GM18867 (cell line): Measurements from ENCODE around the gene TNFSF10.
"Not testable (repeated sequence)": the region's sequence is repeated elsewhere in the genome, so short reads cannot be mapped to it uniquely, and the experiment has no call there.

ENCODE experiments used
- ATAC-seq: cut with Tn5 transposase; IDR thresholded peaks from one replicate; pipeline ENCODE4 v1.9.1; 2021; ENCODE audit warnings: mild to moderate bottlenecking, moderate library complexity; ENCODE audit not compliant: unreplicated experiment

TNFSF10 gene

DNA sequence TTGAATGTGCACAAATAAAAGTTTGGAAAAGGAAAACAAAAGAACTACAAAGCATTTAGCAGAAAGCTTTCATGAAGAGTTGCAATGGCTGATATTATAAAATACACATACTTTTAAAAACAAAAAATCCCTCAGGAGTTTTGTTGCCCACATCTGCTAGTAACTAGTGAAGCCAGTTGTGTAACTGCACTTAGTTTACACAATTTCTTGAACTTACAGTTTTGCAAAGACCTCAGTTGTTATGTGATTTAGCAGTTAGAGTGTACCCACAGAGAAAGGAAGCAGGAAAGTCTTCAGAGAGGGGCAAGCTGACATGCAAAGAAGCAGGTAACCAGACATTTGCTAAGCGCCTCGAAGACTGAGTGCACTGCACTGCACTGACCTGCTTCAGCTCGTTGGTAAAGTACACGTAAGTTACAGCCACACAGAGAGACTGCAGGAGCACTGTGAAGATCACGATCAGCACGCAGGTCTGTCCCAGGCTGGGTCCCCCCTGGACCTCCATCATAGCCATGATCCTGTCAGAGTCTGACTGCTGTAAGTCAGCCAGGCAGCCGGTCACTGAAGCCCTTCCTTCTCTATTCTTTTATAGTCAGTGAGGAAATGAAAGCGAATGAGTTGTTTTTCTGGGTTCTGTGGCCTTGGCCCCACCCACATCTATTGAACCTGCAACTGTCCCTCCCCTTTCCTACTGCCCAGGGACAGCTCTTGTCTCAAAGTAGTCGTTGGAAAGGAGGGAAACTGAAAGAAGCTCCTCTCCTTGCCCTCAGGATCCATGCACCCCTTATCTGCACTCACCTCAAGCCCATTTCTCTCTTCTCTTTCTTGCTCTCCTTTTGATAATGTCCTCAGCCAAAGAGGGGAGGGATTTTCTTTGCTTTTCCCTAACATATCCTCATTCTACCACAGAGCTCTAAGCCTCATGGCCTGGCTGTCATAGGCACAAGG is at the start of gene TNFSF10:
Gene TNFSF10 (minus strand): TSS at position 560 of the 948 bp plus-strand sequence. CDS start 46 bp downstream, at position 514.
- ATAC-seq, result peak; percentile 92

DNA sequence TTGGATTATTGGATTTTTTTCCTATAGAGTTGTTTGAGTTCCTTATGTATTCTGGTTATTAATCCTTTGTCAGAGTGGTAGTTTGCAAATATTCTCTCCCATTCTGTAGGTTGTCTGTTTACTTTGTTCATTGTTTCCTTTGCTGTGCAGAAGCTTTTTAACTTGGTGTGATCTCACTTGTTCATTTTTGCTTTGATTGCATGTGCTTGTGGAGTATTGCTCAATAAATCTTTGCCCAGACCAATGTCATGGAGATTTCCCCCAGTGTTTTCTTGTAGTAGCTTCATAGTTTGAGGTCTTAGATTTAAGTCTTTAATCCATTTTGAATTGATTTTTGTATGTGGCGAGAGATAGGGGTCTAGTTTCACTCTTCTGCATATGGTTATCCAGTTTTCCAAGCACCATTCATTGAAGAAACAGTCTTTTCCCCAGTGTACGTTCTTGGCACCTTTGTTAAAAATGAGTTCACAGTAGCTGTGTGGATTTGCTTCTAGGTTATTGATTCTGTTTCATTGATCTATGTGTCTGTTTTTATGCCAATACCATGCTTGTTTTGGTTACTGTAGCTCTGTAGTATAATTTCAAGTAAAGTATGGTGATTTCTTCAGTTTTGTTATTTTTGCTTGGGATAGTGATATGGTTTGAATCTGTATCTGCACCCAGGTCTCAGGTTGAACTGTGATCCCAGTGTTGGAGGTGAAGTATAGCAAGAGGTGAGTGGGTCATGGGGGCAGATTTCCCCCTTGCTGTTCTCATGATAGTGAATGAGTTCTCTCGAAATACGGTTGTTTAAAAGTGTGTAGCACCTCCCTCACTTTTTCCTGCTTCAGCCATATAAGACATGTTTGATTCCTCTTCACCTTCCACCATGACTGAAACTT is 46.1 kb upstream of the TNFSF10 start:
- no peak for ATAC-seq

DNA sequence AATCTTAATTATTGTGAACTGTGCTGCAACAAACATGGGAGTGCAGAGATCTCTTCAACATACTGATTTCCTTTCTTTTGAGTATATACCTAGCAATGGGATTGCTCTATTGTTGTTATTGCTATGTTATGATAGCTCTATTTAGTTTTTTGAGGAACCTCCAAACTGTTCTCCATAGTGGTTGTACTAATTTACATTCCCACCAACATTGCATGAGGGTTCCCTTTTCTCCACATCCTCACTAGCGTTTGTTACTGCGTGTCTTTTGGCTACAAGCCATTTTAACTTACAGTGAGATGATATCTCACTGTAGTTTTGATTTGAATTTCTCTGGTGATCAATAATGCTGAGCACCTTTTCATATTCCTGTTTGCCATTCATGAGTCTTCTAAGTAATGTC is 45.5 kb upstream of the TNFSF10 start:
- ATAC-seq, result no peak

DNA sequence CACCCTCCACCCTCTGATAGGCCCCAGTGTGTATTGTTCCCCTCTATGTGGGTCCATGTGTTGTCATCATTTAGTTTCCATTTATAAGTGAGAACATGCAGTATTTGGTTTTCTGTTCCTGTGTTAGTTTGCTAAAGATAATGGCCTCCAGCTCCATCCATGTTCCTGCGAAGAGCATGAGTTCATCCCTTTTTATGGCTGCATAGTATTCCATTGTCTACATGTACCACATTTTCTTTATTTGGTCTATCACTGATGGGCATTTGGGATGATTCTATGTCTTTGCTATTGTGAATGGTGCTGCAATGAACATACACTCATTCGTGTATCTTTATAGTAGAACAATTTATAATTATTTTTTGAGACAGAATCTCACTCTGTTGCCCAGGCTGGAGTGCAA is 43.6 kb upstream of the TNFSF10 start:
- not testable (repeated sequence) for ATAC-seq

DNA sequence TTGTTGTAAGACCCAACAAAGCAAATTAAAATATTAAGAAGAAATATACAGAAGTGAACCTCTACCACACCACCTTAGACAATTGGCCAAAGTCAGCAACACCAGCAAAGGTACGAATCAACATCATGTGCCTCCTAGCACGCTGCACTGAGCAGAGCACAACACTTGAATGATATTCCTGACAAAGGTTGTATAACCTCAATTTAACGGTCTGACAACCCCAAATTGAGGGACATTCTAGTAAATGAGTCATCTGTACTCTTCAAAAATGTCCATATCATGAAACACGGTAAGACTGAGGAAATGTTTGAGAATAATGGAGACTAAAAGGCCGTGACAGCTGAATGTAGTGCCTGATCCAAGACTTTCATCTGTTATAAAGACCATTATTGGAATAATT is 41.3 kb upstream of the TNFSF10 start:
- ATAC-seq, result no peak

DNA sequence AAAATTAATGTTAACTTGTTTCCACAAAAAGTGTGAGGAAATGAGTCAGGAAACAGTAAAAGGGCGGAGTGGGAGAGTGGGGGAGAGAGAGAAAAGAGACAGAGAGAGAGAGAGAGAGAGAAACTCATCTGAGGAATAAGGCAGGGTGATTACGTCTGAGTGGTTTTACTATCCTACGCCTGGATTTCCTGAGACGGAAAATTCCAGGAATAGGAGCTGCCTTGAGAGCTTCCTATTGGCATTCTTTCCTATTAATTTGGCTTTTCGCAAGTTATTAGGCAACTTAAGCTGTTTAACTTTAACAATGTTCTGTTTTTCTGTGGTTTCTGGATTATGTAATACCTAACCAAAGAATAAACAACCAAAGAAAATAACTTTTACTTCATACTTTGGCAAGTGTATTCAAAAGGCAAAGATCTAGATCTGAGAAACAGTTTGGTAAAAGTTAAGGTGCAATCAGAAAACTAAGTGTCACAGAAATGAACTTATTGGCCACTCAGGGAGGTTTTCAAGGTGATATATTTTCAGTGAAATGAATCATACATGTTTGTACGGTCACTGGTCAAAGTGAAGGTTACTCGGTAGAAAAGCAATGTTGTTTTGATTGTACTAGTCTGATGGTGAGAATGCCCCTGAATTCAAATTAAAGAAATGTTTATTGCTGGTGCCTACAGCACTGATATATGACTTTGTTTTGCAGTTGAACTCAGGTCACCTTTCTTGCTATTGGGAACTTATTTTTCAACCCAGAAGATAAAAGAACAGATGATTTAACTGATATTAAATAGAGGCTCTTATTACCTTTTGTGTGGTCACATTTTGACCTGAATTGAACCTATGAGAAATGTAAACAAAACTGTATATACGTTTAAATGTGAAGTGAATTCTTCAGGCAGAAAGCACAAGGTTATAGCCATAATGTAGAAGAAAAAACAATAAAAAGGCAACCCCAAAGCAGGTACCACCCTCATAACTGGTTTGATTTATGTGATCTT is 39.9 kb upstream of the TNFSF10 start:
- peak; percentile 68 for ATAC-seq

DNA sequence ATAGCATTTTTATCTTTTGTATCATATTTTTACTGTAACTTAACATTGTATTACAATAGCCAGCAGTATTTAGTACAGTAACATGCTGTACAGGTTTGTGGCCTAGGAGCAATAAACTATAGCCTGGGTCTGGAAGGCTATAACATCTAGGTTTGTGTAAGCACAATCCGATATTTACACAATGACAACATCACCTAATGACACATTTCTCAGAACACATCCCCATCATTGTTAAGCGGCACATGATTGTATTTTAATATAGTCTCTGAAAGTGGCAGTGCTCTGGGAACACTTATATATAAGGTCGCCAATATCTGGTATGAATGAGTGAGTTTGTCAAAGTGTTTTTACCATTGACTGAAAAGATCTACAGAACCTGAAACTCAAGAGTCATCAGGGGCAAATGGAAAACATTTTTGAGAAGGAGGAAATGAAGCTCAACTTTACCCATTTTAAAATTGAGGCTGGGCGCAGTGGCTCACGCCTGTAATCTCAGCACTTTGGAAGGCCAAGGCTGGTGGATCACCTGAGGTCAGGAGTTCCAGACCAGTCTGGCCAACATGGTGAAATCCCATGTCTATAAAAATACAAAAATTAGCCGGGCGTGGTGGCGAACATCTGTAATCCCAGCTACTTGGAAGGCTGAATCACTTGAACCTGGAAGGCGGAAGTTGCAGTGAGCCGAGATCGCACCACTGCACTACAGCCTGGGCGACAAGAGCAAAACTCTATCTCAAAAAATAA is 38.8 kb upstream of the TNFSF10 start:
- peak; percentile 31 for ATAC-seq

DNA sequence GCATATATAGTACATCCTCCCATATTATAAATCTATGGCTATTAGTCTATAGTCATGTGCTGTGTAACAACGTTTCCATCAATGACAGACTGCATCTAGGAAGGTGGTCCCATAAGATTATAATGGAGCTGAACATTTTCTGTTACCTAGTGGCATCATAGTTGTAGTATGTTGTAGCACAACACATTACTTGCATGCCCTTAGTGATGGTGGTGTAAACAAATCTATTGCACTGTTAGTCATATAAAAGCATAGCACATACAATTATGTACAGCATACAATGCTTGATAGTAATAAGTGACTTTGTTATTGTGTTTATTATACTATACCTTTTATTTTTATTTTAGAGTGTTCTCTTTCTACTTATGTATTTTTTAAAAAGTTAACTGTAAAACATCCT is 37.4 kb upstream of the TNFSF10 start:
- ATAC-seq, result no peak

DNA sequence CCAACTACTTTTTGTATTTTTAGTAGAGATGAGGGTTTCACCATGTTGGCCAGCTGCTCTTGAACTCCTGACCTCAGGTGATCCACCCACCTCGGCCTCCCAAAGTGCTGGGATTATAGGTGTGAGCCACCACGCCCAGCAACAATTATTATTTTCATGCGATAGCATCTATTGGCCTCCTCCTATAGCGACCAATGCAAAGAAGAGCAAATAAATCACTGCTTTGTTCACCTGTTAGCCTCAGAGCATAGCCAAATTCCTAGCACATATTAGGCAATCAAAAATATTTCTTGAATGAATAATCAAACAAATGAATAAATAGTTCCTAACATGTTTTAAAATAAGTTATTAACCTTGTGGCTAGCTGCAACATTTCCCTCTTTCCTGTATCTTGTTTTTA is 36.8 kb upstream of the TNFSF10 start:
- no peak for ATAC-seq

DNA sequence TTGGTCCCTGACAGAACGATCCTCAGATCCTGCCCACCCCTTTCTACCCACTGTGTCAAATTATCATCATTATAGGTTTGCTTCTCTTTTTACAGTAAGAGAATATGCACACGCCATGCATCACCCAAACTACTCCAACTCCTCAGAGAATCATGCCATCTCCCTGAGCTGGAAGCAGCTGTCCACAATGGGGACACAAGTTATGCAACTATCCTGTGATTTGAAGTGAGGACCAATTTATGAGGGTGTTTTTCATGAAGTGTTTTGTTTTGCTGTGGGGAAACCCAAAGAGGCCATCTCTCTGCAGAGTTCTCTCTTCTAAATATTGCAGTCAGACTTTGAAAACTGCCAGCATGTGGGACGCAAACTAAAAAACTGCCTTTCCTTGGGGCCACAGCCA is 35.8 kb upstream of the TNFSF10 start:
- no peak for ATAC-seq

DNA sequence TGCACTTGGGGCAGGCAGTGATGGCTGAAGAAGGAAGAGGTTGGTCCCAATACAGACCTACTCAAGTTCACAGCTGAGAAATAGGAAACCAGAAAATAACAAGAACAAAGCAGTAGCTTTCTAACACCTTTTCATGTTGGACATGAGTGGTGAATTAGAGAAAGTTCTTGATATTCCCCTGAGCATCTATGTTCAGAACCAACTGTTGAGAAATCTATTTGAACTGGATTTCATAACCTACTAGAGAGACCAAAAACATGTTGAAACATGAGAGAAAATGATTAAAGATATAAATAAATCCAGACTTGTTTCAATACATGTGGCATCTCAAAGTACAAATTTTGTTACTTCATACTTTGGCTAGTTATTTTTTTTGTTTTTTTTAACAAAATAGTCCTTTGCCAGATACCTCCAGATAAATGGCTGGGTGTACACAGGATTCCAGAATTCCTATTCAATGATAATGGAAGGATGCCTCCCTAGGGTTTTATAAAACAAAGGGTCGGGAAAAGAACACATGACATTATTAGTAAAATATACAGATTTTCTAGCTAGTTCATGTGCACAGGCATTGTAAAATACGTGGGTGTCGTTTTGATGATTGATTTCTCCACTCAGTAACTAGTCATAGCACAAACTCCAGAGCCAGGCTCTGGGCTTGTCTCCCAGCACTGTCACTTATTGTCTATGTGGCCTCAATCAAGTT is 34.4 kb upstream of the TNFSF10 start:
- ATAC-seq, result no peak

DNA sequence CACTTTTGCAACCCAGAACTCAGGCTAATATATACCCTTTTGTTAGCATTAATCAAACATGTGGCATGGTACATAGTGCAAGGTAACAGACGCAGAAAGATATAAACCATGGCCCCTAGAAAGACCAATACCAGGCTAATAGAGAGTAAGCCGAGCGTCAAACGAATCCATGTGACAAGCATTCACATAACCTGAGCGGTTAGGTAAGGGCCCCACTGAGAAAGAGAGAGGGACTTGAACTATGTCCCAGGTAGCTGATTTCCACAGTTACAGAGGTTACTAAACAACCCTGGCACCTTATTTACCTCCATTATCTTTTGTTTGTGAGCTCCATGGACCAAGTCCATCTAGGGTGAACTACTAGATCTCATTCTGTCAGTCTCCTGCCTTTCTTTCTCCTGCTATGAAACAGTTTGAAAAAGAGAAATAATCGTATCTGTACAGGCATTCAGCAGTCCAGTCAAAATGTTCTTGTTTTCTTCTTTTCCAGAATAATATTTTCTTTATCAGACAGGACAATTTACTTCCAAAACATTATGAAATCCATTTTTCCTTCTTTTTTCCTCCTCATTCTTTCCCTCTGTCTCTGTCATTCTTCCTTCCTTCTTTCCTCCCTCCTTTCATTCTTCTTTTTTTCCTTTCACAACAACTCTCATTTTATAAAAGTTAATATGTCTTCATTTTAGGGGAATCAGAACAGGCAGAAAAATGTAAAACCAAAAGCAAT is 30.5 kb upstream of the TNFSF10 start:
- ATAC-seq, result no peak

DNA sequence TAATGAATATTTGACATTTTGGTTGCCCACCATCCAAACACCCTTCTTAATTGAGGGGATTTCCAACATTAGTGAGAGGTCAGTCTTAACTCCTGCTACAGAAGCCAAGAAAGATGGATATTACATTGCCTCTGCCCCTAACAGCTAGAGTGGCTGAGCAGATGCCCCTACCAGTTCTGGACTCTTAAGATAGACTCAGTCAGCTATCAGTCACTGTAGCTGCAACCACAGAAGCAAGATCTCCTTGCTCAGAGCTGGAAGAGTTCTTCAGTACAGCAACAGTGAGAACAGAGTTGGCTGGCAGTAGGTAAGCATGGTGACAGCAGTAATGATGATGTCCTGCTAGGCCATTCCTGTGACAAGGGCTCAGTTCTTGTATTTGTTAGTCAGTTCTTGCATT is 29.4 kb upstream of the TNFSF10 start:
- ATAC-seq, result no peak

DNA sequence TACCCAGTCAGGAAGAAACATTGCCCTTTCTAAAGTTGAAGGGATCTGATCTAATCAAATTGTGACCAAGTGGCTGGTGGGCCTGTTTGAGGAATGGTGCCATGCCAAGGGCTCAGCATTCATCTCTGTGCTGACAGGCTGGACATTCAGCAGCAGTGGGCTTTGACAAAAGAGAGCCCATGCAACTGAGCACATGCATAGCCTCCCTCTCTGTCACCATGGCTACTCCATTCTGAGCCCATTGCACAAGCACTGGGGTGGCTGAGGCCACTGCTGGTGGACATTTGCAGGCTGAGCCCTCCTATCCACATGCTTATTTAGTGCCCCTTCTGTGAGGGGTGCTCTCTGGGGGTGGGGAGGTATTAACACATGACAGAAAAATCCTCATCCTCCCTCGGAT is 28.6 kb upstream of the TNFSF10 start:
- ATAC-seq, result no peak

DNA sequence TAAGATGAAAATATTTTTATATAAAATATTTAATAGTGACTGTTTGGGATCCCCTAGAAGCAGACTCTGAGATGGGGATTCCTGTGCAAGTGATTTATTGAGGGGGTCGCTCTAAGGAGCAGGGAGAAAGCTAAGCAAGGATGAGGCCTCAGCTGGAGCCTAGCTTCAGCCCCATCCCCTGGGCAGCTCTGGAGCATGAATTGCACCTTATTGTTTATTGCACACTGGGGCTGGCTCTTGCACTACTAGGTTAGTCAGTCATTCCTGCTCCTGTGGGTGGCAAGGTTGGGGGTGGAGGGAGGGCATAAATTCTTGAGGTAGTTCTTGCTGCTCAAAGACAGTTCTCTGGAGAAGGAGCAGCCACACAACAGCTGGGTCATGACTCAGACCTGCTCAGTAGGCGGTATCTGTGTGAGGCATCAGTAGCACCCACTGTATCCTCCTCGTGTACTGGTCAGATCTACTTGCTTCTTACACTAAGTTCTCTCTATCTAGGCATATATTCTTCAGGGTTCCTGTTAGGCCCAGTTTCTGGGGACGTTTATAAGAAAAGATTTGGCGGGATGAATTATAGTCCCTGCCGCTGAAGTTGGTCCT is 27.2 kb upstream of the TNFSF10 start:
- ATAC-seq, result peak; percentile 52

DNA sequence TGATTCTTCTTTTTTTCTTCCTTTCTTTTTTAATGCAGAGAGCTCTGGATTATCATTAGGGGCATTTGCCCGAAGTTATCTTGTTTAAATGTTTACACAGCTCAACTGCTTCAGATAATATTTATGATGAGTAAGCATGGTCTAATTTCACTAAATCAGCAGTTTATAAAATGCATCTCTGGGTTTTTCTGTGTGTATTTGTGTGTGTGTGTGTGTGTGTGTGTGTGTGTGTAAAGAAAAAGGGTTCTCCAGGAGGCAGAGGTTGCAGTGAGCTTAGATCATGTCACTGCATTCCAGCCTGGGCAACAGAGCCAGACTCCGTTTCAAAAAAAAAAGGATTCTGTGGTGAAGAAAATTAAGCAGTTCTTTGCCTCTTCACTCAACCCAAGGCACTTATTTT is 25.9 kb upstream of the TNFSF10 start:
- no peak for ATAC-seq

DNA sequence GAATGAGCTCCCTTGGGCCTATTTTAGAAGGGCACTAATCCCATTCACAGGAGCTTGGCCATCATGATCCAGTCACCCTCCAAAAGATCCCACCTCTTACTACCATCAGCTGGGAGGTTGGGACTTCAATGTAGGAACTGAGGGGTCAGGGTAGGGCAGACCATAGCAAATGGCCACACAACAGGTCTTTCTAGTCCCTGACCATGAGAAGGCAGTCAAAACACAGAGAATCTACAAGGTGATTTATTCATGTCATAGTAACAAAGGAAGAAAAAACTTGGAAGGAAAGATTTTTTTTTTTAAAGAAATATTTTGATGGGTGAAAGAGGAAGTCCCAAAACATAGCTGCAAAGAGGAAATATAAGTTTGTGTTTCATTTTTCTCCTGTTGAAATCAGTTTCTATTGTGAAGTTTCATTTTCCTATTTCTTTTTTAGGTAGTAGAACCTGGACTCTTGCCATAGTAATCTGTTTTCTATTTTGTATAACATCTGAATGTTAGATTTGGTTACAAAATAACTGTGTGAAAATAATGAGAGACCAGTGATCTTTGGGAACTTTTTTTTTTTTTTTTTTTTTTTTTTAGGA is 23.5 kb upstream of the TNFSF10 start:
- no peak for ATAC-seq

DNA sequence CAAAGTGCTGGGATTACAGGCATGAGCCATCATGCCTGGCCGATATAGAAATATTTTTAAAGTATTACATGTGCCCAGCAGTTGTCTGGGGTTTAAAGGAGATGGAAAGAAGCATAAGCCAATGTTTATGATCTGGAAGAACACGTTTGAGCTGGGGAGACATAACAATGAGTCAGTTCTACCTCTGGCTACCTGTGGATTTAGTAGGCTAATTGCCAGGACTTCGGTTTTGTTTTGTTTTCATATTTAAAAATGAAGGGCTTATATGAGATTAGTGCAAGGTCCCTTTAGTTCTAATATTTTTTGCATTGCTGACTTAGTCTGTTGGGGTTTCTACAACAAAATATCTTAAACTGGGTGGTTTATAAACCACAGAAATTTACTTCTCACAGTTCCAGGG is 22.9 kb upstream of the TNFSF10 start:
- ATAC-seq, result no peak
